ENCODE measurements around the gene ACACA.
A peak's percentile ranks its signal among the peaks of the same experiment; 100 is the strongest.

Gene ACACA

DNA sequence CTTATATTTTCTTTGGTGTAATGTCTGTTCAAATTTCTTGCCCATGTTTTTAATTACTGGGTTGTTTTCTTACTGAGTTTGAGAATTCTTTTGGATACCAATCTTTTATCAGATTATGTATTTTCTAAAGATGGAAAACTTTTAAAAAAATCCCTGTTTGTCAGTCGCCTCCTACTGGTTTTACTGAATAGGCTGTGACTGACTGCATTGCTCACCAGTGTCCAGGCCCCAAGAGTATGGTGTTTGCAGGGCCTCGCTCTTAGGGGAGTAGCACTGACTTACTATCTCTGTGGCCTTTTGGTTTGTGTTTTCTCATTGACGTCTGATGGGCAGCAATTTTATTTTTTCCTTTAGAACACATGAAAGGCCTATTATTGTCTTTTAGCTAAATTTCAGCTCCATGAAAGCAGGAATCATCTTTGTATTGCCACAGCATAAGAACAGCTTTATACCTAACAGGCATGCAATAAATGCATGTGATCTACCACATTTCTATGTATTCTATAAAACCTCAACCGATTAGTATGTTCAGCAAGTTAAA is 269.5 kb downstream of the ACACA start:
- TF ChIP-seq POLR2AphosphoS5 (IDR thresholded peaks at IDR 0.05; ENCODE audit: low read depth, low read length) (no peak), POLR2A (IDR thresholded peaks at IDR 0.05; ENCODE audit: low read depth, low read length) (no peak)
- FAIRE-seq (no peak), DNase-seq (ENCODE audit: insufficient read length, low spot score) (no peak)

DNA sequence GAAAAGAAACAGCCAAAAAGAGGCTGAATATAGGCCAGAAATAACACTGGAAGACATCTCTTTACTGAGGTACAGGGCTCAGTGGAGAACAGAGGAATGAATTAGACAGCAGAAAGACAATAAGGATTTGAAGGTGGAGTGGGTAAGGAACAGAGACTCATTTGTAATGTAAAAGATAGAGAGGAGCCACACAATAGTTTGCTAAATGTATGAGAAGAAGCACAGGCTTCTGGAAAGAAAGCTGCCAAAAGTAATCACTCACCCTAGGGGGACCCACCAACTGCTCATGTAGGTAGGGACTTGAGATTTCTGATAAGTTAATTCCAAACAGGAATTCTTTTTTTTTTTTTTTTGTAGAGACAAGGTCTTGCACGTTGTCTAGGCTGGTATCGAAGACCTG is 271.1 kb downstream of the ACACA start:
- no peak for FAIRE-seq
- TF ChIP-seq POLR2A (IDR thresholded peaks at IDR 0.05; ENCODE audit: low read depth, low read length): no peak
- no peak for TF ChIP-seq SPI1 (IDR thresholded peaks at IDR 0.05; ENCODE audit: low read depth, low read length)
- no peak for TF ChIP-seq PAX5 (IDR thresholded peaks at IDR 0.05; ENCODE audit: insufficient read depth, low read length, severe bottlenecking)
- TF ChIP-seq TAF1 (IDR thresholded peaks at IDR 0.05; ENCODE audit: low read depth, low read length): no peak
- TF ChIP-seq POU2F2 (IDR thresholded peaks at IDR 0.05; ENCODE audit: low read depth, low read length): no peak
- no peak for TF ChIP-seq POLR2AphosphoS5 (IDR thresholded peaks at IDR 0.05; ENCODE audit: low read depth, low read length)

DNA sequence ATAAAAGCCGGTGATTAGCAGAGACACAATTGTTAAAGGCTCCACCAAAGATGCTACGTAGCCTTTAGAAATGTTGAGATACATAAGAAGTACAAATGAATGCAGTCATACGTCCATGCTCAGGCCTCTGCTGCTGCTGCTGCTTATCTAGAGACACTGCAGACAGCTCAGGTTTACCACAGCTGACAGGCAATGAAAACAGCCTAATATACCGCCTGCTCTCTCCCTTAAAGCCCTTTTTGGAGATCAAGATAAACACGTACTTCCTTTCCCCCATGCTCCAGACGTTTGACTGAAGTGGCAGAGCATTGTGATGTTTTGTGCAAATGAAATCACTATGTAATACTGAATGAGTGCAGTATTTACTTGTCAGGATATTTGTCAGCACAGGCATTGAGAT is 272.6 kb downstream of the ACACA start:
- DNase-seq (ENCODE audit: insufficient read length, low spot score): no peak
- FAIRE-seq: no peak
- TF ChIP-seq POLR2AphosphoS5 (IDR thresholded peaks at IDR 0.05; ENCODE audit: low read depth, low read length): no peak
- no peak for TF ChIP-seq POLR2A (IDR thresholded peaks at IDR 0.05; ENCODE audit: low read depth, low read length)
- no peak for TF ChIP-seq SPI1 (IDR thresholded peaks at IDR 0.05; ENCODE audit: low read depth, low read length)
- TF ChIP-seq PAX5 (IDR thresholded peaks at IDR 0.05; ENCODE audit: insufficient read depth, low read length, severe bottlenecking): no peak
- TF ChIP-seq TAF1 (IDR thresholded peaks at IDR 0.05; ENCODE audit: low read depth, low read length): no peak
- TF ChIP-seq POU2F2 (IDR thresholded peaks at IDR 0.05; ENCODE audit: low read depth, low read length): no peak

More for the DNA sequence above, 271.1 kb downstream of the ACACA start:
- DNase-seq (ENCODE audit: insufficient read length, low spot score): no peak

DNA sequence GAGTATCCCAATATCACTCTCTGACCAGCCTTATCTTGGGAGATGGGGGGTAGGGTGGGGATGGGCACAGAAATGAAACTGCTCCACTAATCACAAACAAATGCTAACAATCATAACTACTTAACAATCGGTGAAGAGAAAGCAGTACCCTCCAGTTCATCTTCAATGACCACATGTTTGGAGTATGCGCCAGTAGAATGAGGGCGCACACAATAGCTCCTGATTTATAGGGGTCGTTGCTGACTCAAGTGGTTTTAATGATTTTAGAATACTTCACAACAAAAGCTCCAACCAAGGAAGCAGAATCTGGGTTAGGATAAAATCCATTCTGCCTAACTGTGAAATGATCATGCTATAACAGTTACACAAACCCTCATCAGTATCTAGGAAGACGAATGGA is 273.5 kb downstream of the ACACA start:
- no peak for FAIRE-seq
- no peak for TF ChIP-seq TAF1 (IDR thresholded peaks at IDR 0.05; ENCODE audit: low read depth, low read length)
- TF ChIP-seq POLR2AphosphoS5 (IDR thresholded peaks at IDR 0.05; ENCODE audit: low read depth, low read length): no peak
- no peak for TF ChIP-seq POLR2A (IDR thresholded peaks at IDR 0.05; ENCODE audit: low read depth, low read length)
- no peak for TF ChIP-seq SPI1 (IDR thresholded peaks at IDR 0.05; ENCODE audit: low read depth, low read length)
- TF ChIP-seq PAX5 (IDR thresholded peaks at IDR 0.05; ENCODE audit: insufficient read depth, low read length, severe bottlenecking): no peak
- TF ChIP-seq POU2F2 (IDR thresholded peaks at IDR 0.05; ENCODE audit: low read depth, low read length): no peak
- DNase-seq (ENCODE audit: insufficient read length, low spot score): no peak

DNA sequence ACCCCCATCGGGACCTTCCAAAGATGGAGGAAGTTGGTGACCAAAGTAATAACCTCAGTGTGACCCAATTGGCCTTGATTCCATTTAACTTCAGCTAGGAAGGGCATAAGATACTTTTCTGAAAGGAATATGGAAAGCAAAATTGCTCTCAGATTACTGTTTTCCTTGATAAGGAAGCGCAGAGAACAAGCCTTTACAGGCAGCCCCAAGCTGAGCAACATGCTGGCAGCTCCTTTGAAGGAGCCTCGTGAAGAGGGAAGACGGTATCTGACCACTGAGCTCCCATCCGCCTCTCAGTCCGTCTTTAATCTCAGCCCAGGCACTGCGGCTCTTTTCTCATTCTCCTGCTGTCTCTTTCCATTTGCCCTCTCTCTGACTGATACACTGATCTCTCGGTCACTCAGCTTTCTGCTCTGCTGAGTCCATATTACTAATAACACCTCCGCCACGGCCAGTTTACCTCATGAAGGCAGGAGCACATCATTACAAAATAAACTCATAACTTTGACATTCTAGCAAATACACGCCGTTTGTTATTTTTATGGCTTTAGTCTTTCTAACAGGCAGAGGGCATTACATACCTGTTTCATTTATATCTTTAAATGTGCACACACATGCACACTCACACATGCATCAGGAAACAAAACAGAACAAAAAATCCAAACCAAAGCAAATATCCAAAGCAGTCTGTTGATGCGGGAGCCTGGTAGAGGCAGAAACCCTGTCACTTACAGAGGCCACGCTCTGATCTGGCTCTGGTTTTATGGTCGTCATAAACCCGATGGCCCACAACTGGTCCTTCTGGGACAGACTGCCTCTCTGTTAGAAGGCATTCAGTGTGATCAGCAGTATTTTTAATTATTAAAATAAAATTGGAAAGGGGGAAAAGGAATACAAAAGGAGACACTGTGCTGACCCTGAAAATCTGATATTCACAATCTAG is 274.7 kb downstream of the ACACA start:
- no peak for TF ChIP-seq SPI1 (IDR thresholded peaks at IDR 0.05; ENCODE audit: low read depth, low read length)
- TF ChIP-seq POLR2AphosphoS5 (IDR thresholded peaks at IDR 0.05; ENCODE audit: low read depth, low read length): no peak
- no peak for TF ChIP-seq POU2F2 (IDR thresholded peaks at IDR 0.05; ENCODE audit: low read depth, low read length)
- TF ChIP-seq POLR2A (IDR thresholded peaks at IDR 0.05; ENCODE audit: low read depth, low read length): no peak
- TF ChIP-seq PAX5 (IDR thresholded peaks at IDR 0.05; ENCODE audit: insufficient read depth, low read length, severe bottlenecking): no peak
- TF ChIP-seq TAF1 (IDR thresholded peaks at IDR 0.05; ENCODE audit: low read depth, low read length): no peak
- FAIRE-seq: no peak

DNA sequence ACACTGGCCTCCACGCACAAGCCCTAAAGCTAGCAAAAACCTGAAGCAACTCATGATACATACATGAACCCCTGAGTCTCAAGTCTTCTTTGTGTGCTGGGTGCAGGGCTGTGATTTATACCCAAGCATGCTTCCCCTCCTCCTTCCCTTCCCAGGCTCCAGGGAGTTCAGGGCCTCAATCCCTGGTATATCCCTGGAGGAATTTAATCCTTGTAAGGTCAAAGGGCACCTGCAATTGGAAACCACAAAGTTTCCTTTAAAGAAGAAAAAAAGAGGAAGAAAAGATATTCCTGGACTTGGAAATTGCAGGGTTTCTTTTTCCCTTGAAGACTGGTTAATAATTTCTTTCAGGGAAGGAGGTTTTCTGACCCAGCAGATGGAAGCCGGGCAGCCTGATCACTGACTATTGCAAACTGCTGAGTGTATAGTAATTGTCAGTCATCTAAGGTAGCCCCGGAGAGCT is 275.6 kb downstream of the ACACA start:
- FAIRE-seq (no peak), DNase-seq (ENCODE audit: insufficient read length, low spot score) (no peak)

More for the DNA sequence above, 274.7 kb downstream of the ACACA start:
- no peak for DNase-seq (ENCODE audit: insufficient read length, low spot score)

DNA sequence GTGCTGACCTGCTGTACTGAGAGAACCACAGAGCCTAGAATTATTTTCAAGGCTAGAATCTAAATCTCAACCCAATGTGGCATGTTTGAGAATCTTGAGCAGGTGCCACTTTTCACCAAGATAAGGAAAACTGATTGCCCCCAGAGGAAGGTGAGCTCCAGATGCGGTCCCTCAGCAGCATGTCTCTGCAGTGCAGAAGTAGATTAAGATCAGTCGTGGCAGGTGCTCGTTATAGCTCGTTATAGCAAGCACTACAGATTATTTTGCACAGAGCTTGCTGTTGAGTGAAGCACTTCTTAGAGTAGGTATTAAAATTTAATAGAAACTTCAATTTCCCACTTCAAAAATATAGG is 281.8 kb downstream of the ACACA start:
- FAIRE-seq: no peak
- no peak for DNase-seq (ENCODE audit: insufficient read length, low spot score)
- TF ChIP-seq SPI1 (IDR thresholded peaks at IDR 0.05; ENCODE audit: low read depth, low read length): no peak
- no peak for TF ChIP-seq TAF1 (IDR thresholded peaks at IDR 0.05; ENCODE audit: low read depth, low read length)
- no peak for TF ChIP-seq POU2F2 (IDR thresholded peaks at IDR 0.05; ENCODE audit: low read depth, low read length)
- no peak for TF ChIP-seq POLR2AphosphoS5 (IDR thresholded peaks at IDR 0.05; ENCODE audit: low read depth, low read length)
- no peak for TF ChIP-seq POLR2A (IDR thresholded peaks at IDR 0.05; ENCODE audit: low read depth, low read length)
- no peak for TF ChIP-seq PAX5 (IDR thresholded peaks at IDR 0.05; ENCODE audit: insufficient read depth, low read length, severe bottlenecking)

More for the DNA sequence above, 275.6 kb downstream of the ACACA start:
- TF ChIP-seq TAF1 (IDR thresholded peaks at IDR 0.05; ENCODE audit: low read depth, low read length): no peak
- no peak for TF ChIP-seq POLR2AphosphoS5 (IDR thresholded peaks at IDR 0.05; ENCODE audit: low read depth, low read length)
- no peak for TF ChIP-seq POLR2A (IDR thresholded peaks at IDR 0.05; ENCODE audit: low read depth, low read length)
- TF ChIP-seq PAX5 (IDR thresholded peaks at IDR 0.05; ENCODE audit: insufficient read depth, low read length, severe bottlenecking): no peak
- TF ChIP-seq SPI1 (IDR thresholded peaks at IDR 0.05; ENCODE audit: low read depth, low read length): no peak
- TF ChIP-seq POU2F2 (IDR thresholded peaks at IDR 0.05; ENCODE audit: low read depth, low read length): no peak

DNA sequence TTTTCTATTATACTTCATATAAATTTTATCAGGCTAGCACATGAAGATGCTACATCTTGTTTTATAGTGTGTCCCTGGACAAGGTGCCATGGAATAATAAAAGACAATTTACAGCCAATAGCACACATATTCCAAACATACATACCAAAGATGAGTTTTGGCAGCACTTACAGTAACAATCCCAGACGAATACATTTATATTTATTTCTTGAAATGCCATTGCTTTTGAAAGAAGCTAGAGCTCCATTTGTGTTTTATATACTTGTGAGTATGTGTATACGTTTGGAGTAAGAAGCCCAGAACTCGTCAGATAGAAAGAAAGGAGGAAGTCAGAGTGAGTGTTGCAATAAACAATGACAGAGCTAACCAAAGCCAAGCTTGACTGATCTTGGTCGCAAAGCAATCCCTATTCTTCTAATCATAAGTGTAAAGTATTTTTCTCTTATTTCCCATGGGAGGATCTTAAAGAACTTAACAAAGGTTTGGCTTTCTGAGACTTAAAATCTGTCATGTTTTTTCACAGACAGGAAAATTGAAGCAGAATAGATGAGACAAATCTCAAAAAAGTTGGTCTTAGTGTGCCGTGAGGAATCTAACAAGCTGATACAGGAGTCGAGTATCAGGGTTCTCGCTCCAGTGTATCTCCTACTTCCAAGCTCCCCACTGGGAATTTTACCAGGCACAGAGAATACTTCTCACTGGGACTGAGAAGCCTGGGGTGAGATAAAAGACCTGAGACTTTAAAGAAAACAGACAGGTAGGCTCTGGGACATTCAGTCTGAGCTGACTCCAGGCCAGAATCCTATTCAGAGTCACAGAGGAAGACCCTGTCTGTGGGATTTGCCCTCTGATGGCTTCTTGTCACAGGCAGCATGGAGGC is 282.5 kb downstream of the ACACA start:
- DNase-seq (ENCODE audit: insufficient read length, low spot score) (no peak), FAIRE-seq (no peak)
- 0 out of 2 replicates have a peak, but pooled peaks have one; percentile 6 for TF ChIP-seq SPI1 (IDR thresholded peaks at IDR 0.05; ENCODE audit: low read depth, low read length)
- TF ChIP-seq PAX5 (IDR thresholded peaks at IDR 0.05; ENCODE audit: insufficient read depth, low read length, severe bottlenecking): no peak

DNA sequence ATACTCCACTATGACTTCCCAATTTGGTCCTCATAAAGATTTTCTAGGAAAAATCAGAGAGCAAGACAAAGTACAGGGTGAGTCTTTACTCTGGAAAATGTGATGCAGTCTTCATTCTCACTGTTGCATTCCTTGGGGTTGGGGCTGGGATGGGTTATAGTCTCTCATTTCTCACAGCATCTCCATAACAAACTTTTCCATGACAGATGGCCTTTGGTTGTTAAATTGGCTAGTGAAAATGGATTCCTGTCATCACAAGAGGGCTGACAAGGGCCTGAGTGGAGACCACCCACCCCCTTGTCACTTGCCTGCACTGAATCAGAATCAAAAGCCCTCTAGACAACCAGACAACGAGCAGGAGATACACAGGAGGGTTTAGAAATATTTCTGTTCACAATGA is 283.2 kb downstream of the ACACA start:
- TF ChIP-seq POU2F2 (IDR thresholded peaks at IDR 0.05; ENCODE audit: low read depth, low read length): no peak
- no peak for TF ChIP-seq POLR2A (IDR thresholded peaks at IDR 0.05; ENCODE audit: low read depth, low read length)
- TF ChIP-seq PAX5 (IDR thresholded peaks at IDR 0.05; ENCODE audit: insufficient read depth, low read length, severe bottlenecking): no peak
- TF ChIP-seq SPI1 (IDR thresholded peaks at IDR 0.05; ENCODE audit: low read depth, low read length): no peak
- no peak for TF ChIP-seq TAF1 (IDR thresholded peaks at IDR 0.05; ENCODE audit: low read depth, low read length)
- no peak for TF ChIP-seq POLR2AphosphoS5 (IDR thresholded peaks at IDR 0.05; ENCODE audit: low read depth, low read length)
- DNase-seq (ENCODE audit: insufficient read length, low spot score) (no peak), FAIRE-seq (no peak)

Data from GM12891 (cell line).